Measurements from ENCODE around the gene PPBP. TPM values are rescaled to one million over a fixed set of nuclear protein-coding genes. Genes with fewer than 3 reads are reported as not detected.
A peak's percentile ranks its signal among the peaks of the same experiment; 100 is the strongest.

The PPBP gene
- total and polyA plus RNA-seq, 9 of the 15 experiments (the other 6 are each of a cell fraction or from before 2014, with no cell fraction given): 0.17 to 0.55 (median 0.29) TPM; not detected in 4

- no peaks in the 10 kb centered on the region for H4K20me1 ChIP-seq (replicated peaks; ENCODE audit: control insufficient read depth, insufficient read depth, low read length)
- ATAC-seq (no peak), FAIRE-seq (no peak), DNase-seq (ENCODE audit: extremely low read depth in 1 of 4, low spot score in 3 of 4) (no peak)
- no peaks in the 10 kb centered on the region for H3K9me3 ChIP-seq (replicated peaks; ENCODE audit: control insufficient read depth, insufficient read depth, low read depth, low read length)
- H2AFZ ChIP-seq (ENCODE audit: low read depth, low read length): no peak overlapping the region
- H3K9ac ChIP-seq (ENCODE audit: insufficient read depth in 1 of 2, low read depth in 2 of 2, low read length in 2 of 2): no peak overlapping the region
- H3K36me3 ChIP-seq (ENCODE audit: control insufficient read depth, insufficient read depth, low read length): no peaks in the 10 kb centered on the region
- ChIA-PET CTCF (ENCODE audit: low intra/inter-chr PET ratio) (no interaction called here), POLR2A (no interaction called here)
- TF ChIP-seq, protein P1, sequence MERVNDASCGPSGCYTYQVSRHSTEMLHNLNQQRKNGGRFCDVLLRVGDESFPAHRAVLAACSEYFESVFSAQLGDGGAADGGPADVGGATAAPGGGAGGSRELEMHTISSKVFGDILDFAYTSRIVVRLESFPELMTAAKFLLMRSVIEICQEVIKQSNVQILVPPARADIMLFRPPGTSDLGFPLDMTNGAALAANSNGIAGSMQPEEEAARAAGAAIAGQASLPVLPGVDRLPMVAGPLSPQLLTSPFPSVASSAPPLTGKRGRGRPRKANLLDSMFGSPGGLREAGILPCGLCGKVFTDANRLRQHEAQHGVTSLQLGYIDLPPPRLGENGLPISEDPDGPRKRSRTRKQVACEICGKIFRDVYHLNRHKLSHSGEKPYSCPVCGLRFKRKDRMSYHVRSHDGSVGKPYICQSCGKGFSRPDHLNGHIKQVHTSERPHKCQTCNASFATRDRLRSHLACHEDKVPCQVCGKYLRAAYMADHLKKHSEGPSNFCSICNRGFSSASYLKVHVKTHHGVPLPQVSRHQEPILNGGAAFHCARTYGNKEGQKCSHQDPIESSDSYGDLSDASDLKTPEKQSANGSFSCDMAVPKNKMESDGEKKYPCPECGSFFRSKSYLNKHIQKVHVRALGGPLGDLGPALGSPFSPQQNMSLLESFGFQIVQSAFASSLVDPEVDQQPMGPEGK (CRISPR knock-in tag; IDR thresholded peaks at IDR 0.05; ENCODE audit: borderline replicate concordance): no peak
- TF ChIP-seq, protein P2, sequence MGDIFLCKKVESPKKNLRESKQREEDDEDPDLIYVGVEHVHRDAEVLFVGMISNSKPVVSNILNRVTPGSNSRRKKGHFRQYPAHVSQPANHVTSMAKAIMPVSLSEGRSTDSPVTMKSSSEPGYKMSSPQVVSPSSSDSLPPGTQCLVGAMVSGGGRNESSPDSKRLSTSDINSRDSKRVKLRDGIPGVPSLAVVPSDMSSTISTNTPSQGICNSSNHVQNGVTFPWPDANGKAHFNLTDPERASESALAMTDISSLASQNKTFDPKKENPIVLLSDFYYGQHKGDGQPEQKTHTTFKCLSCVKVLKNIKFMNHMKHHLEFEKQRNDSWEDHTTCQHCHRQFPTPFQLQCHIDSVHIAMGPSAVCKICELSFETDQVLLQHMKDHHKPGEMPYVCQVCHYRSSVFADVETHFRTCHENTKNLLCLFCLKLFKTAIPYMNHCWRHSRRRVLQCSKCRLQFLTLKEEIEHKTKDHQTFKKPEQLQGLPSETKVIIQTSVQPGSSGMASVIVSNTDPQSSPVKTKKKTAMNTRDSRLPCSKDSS (IDR thresholded peaks at IDR 0.05; ENCODE audit: low read depth, partially characterized antibody): peak; percentile 60
- TF ChIP-seq, protein P3, sequence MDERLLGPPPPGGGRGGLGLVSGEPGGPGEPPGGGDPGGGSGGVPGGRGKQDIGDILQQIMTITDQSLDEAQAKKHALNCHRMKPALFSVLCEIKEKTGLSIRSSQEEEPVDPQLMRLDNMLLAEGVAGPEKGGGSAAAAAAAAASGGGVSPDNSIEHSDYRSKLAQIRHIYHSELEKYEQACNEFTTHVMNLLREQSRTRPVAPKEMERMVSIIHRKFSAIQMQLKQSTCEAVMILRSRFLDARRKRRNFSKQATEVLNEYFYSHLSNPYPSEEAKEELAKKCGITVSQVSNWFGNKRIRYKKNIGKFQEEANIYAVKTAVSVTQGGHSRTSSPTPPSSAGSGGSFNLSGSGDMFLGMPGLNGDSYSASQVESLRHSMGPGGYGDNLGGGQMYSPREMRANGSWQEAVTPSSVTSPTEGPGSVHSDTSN (CRISPR knock-in tag; IDR thresholded peaks at IDR 0.05; ENCODE audit: low read depth): no peak
- TF ChIP-seq, protein P3 (tag; conservative IDR thresholded peaks at IDR 0.05; ENCODE audit: low read depth): no peak
- TF ChIP-seq CBX3 (IDR thresholded peaks at IDR 0.05; ENCODE audit: borderline replicate concordance in 1 of 2, low read length in 2 of 2): peak in 1 of 2 experiments; percentile 51; a peak in 1 of 3 replicates
- TF ChIP-seq TRIM28 (IDR thresholded peaks at IDR 0.05): peak; percentile 71; the same call in 1 of the 2 replicates
- no peaks in the 10 kb centered on the region for H3K9me1 ChIP-seq (ENCODE audit: control insufficient read depth, insufficient read depth, low read length)
- no peaks in the 10 kb centered on the region for H3K27me3 ChIP-seq (ENCODE audit: control insufficient read depth in 2 of 2, insufficient read depth in 2 of 2, low read length in 2 of 2)
- peaks cover 0 to 2% of the 10 kb centered on the region in 2 experiments; a peak in 1 of 5 replicates for H3K4me1 ChIP-seq (replicated peaks in 1 of 2; ENCODE audit: control insufficient read depth in 2 of 2, insufficient read depth in 2 of 2, low read length in 2 of 2)
- no peaks in the 10 kb centered on the region for H3K79me2 ChIP-seq (ENCODE audit: control insufficient read depth, insufficient read depth, low read length)
- in situ Hi-C loops (cut with MboI): no loop called here
- no peak overlapping the region for H3K4me2 ChIP-seq (ENCODE audit: insufficient read depth, low read length)
- intact Hi-C loops (cut with micrococcal nuclease): no loop called here
- H3K27ac ChIP-seq (ENCODE audit: extremely low read depth, low read depth, low read length): no peak overlapping the region
- 0% methylated on average over 1 of the region's 1 CpG for WGBS (ENCODE audit: insufficient coverage, low coverage, missing lambda C conversion rate)
- no peak overlapping the region for H3K4me3 ChIP-seq
- no TSS peak for BruUV-seq (replicated peaks)
Measured at GRCh38 chr4:74028504-74028903, 40.5 kb upstream of the PPBP start.

Data from K562 (cell line).